Pancreas (tissue), 10 donors: ENCODE data around the gene CACNA1F. TPM values are rescaled to one million over a fixed set of nuclear protein-coding genes. Genes with fewer than 3 reads are reported as not detected.

ENCODE experiments used
- ATAC-seq, 4 donors: fragments of 200-7000 bp; cut with Tn5 transposase; one replicate each; pipeline versions ENCODE4 v1.8.0 to v1.9.1; 2020; ENCODE audit warnings: mild to moderate bottlenecking in 4 of 4, moderate library complexity in 4 of 4
- DNase-seq, 6 donors: peaks; one replicate each; pipeline ENCODE4 v3.0.0-alpha.2; 2020
- FAIRE-seq: peaks from 2 replicates; lab custom pipeline; 2012; peaks lifted over from hg19 to GRCh38; lab: Jason Lieb, UNC
- H3K27ac ChIP-seq, 4 donors: fragments of 200-600 bp; sonication (generic); 1 replicate in 3 of 4; 2 replicates in 1 of 4; pipeline versions ENCODE4 v1.5.0 to v1.8.0; 2020
- H3K27me3 ChIP-seq, 4 donors: fragments of 200-600 bp; one replicate each; pipeline ENCODE4 v1.8.0; 2021
- H3K36me3 ChIP-seq, 3 donors: fragments of 200-600 bp; sonication (generic) in 1 of 3; one replicate each; pipeline versions ENCODE4 v1.5.0 to v1.8.0; 2020 to 2021
- H3K4me1 ChIP-seq, 3 donors: fragments of 200-600 bp; one replicate each; pipeline ENCODE4 v1.8.0; 2021
- H3K4me3 ChIP-seq, 4 donors: fragments of 200-600 bp; sonication (generic) in 2 of 4; one replicate each; pipeline versions ENCODE4 v1.5.0 to v1.8.0; 2020 to 2021
- H3K9me3 ChIP-seq, 4 donors: fragments of 200-600 bp; one replicate each; pipeline ENCODE4 v1.8.0; 2021
- WGBS, 2 donors: extraction: QIAGEN DNeasy Blood & Tissue Kit; methylation state at CpG; one replicate each; pipeline ENCODE4 v1.1.7; 2013; 5-methylcytosine and 5-hydroxymethylcytosine counted together
- intact Hi-C, 3 donors: fragments of 100-400 bp; cut with DNase I; formaldehyde crosslinking; loops; one replicate each; pipeline versions ENCODE4 v1.11.1 to v1.14.2; 2022
- polyA plus RNA-seq, 2 donors: library from polyadenylated mRNA; stranded (reverse); fragments of 200-250 nt; gene quantifications; one replicate each; pipeline ENCODE4 v1.2.3, GENCODE V29; 2013
- total RNA-seq, 6 donors: library from RNA; stranded (reverse); fragmentation: NEBNext Ultra II Directional in 4 of 6; extraction: Animal tissue kit (Norgen Biotek cat#: 25700) in 4 of 6; gene quantifications; one replicate each; pipeline versions ENCODE4 v1.2.1 to v1.2.4, GENCODE V29; 2021 to 2023
- TF ChIP-seq, protein P1 (sequence below), 4 donors: fragments of 200-600 bp; sonication (generic) in 3 of 4; IDR thresholded peaks; one replicate each; pipeline versions ENCODE4 v1.5.0 to v1.8.0; 2021; ENCODE audit warnings: antibody characterized with exemption in 4 of 4
- donor health status: healthy with polysubstance abuse.
- donor health status: DM: no; HTN: no; CAD: no; lungs with moderate emphysema.
- donor health status: DM: no; HTN: no; CAD: no.
- donor health status: control.
- donor health status: control.
- donor health status: Bipolar disorder and iron deficiency.
- donor health status: DM: yes; HTN: yes; CAD: no.
- donor health status: DM: no; HTN: no; CAD: no.
- donor health status: DM: no; HTN: no; CAD: no.
- donor health status: DM: yes; HTN: yes; CAD: no.

The CACNA1F gene
- total and polyA plus RNA-seq, 8 donors: 0.03 to 0.87 (median 0.19) TPM

- Histone ChIP-seq H3K4me1 (no peaks in the 10 kb centered on the region), H3K9me3 (no peaks in the 10 kb centered on the region), H3K4me3 (no peak overlapping the region), H3K27me3 (no peaks in the 10 kb centered on the region), H3K36me3 (no peaks in the 10 kb centered on the region), H3K27ac (no peak overlapping the region)
- intact Hi-C loops: no loop called here
- ATAC-seq: no peak
- DNase-seq: peak in 1 of 6 donors; percentile 36
- TF ChIP-seq, protein P1, sequence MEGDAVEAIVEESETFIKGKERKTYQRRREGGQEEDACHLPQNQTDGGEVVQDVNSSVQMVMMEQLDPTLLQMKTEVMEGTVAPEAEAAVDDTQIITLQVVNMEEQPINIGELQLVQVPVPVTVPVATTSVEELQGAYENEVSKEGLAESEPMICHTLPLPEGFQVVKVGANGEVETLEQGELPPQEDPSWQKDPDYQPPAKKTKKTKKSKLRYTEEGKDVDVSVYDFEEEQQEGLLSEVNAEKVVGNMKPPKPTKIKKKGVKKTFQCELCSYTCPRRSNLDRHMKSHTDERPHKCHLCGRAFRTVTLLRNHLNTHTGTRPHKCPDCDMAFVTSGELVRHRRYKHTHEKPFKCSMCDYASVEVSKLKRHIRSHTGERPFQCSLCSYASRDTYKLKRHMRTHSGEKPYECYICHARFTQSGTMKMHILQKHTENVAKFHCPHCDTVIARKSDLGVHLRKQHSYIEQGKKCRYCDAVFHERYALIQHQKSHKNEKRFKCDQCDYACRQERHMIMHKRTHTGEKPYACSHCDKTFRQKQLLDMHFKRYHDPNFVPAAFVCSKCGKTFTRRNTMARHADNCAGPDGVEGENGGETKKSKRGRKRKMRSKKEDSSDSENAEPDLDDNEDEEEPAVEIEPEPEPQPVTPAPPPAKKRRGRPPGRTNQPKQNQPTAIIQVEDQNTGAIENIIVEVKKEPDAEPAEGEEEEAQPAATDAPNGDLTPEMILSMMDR (IDR thresholded peaks at IDR 0.05): no peak
- 68 to 74% methylated on average over 9 of the region's 9 CpGs for WGBS, 2 donors
- FAIRE-seq: no peak
Observed at GRCh38 chrX:49256268-49256995, 23.3 kb upstream of the CACNA1F start.

DNA sequence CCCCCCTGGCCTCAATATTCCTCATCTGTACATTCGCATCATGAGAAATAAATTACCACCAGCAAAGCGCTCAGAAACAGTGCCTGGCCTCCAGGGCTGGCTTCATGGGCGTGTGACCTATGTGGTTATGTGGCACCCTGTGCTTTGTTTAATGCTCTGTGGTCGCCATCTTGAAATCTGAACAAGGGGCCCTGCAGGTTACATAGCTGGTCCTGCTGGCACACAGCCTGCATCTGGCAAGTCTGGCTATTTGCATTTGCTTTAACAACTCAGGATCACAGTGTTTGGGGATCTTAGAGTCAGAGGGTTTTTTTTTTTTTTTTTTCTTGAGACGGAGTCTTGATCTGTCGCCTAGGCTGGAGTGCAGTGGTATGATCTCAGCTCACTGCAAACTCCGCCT lies 21.5 kb upstream of the CACNA1F start:
- 83 to 87% methylated on average over 7 of the region's 7 CpGs for WGBS, 2 donors
- peak in 1 of 6 donors; percentile 10 for DNase-seq
- no peaks in the 10 kb centered on the region for H3K9me3 ChIP-seq

GRCh38 chrX:49251325-49251724 lies 18.2 kb upstream of the CACNA1F start:
- Histone ChIP-seq H3K9me3 (no peaks in the 10 kb centered on the region), H3K36me3 (no peaks in the 10 kb centered on the region), H3K27ac (no peak overlapping the region), H3K4me3 (no peak overlapping the region), H3K4me1 (no peaks in the 10 kb centered on the region), H3K27me3 (no peaks in the 10 kb centered on the region)
- ATAC-seq (no peak), DNase-seq (peak in 1 of 6 donors; percentile 48), FAIRE-seq (no peak)
- intact Hi-C loops: no loop called here
- TF ChIP-seq, protein P1 (IDR thresholded peaks at IDR 0.05): no peak
- WGBS, 2 donors: 83 to 93% methylated on average over 13 of the region's 13 CpGs

More for the DNA sequence above, 21.5 kb upstream of the CACNA1F start:
- no peak overlapping the region for H3K27ac ChIP-seq
- H3K27me3 ChIP-seq: no peaks in the 10 kb centered on the region
- no peak for FAIRE-seq
- TF ChIP-seq, protein P1 (IDR thresholded peaks at IDR 0.05): no peak
- ATAC-seq: no peak
- no peak overlapping the region for H3K4me3 ChIP-seq
- no peaks in the 10 kb centered on the region for H3K36me3 ChIP-seq
- H3K4me1 ChIP-seq: no peaks in the 10 kb centered on the region
- intact Hi-C loops: no loop called here

DNA sequence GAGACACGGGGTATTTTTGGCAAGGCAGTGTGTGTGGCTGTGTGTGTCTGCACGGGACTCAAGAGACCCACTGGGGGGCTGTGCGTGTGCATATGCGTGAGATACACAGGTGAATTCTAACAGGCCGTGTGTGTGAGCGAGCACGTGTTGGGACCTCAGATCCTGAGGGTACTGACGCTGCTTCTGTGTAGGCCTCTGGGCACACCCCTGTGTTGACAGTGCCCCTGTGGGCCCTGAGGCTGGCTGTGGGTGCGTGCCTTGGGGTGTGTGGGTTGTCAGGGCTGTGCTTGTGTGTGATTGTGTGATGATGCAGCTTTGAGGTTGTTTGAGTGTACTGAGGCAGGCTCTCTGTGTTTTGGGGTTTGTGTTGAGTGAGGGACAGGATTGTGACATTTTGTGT lies 17.4 kb upstream of the CACNA1F start:
- no peak overlapping the region for H3K4me3 ChIP-seq
- H3K36me3 ChIP-seq: no peaks in the 10 kb centered on the region
- H3K27ac ChIP-seq: no peak overlapping the region
- intact Hi-C loops: no loop called here
- ATAC-seq: no peak
- H3K9me3 ChIP-seq: no peaks in the 10 kb centered on the region
- no peak for FAIRE-seq
- no peaks in the 10 kb centered on the region for H3K27me3 ChIP-seq
- no peaks in the 10 kb centered on the region for H3K4me1 ChIP-seq
- peak in 1 of 6 donors; percentile 42 for DNase-seq
- WGBS, 2 donors: 85 to 93% methylated on average over 9 of the region's 9 CpGs
- TF ChIP-seq, protein P1 (IDR thresholded peaks at IDR 0.05): no peak

DNA sequence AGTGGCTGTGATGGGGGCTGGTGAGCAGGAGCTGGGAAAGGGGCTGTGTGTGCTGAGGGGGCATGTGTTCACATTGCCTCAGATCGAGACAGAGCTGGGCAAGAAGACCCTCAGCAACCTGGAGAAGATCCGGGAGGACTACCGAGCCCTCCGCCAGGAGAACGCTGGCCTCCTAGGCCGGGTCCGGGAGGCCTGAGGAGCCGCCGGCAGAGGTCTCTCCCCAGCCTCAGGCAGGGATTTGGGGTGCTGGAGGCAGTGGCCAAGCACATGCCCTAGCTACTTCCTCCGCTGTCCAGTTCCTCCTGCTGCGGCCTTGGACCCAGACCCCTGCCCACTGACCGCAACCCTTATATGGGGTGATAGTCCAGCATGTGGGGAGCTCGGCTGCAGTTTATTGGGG lies 16.9 kb upstream of the CACNA1F start:
- FAIRE-seq (no peak), DNase-seq (peak in 1 of 6 donors; percentile 36), ATAC-seq (no peak)
- intact Hi-C loops: no loop called here
- no peak overlapping the region for H3K4me3 ChIP-seq
- 88 to 94% methylated on average over 13 of the region's 13 CpGs for WGBS, 2 donors
- TF ChIP-seq, protein P1 (IDR thresholded peaks at IDR 0.05): no peak
- no peaks in the 10 kb centered on the region for H3K4me1 ChIP-seq
- no peak overlapping the region for H3K27ac ChIP-seq
- H3K27me3 ChIP-seq: no peaks in the 10 kb centered on the region
- no peaks in the 10 kb centered on the region for H3K36me3 ChIP-seq
- no peaks in the 10 kb centered on the region for H3K9me3 ChIP-seq
